HG03108 (cell line): ENCODE results near the gene CUL9.

ENCODE experiments used
- ATAC-seq: cut with Tn5 transposase; IDR thresholded peaks from one replicate; pipeline ENCODE4 v1.9.1; 2021; ENCODE audit warnings: moderate library complexity; ENCODE audit not compliant: unreplicated experiment

Gene CUL9

GRCh38 chr6:43254138-43254817, 72.3 kb downstream of the CUL9 start:
- no peak for ATAC-seq

- ATAC-seq, result no peak
These were observed 72.8 kb downstream of the CUL9 start for GRCh38 chr6:43254846-43255245.

- ATAC-seq, result no peak
These were observed 73.5 kb downstream of the CUL9 start for GRCh38 chr6:43255408-43256054.

GRCh38 chr6:43256670-43257366, 74.8 kb downstream of the CUL9 start:
- ATAC-seq, result no peak

GRCh38 chr6:43257367-43258145, 75.6 kb downstream of the CUL9 start:
- no peak for ATAC-seq

GRCh38 chr6:43258180-43258579, 76.2 kb downstream of the CUL9 start:
- no peak for ATAC-seq

GRCh38 chr6:43258807-43259686, 77.1 kb downstream of the CUL9 start:
- ATAC-seq, result no peak

GRCh38 chr6:43260791-43261190, 78.8 kb downstream of the CUL9 start:
- ATAC-seq, result no peak

- ATAC-seq, result no peak
These were observed 79.2 kb downstream of the CUL9 start for GRCh38 chr6:43261198-43261597.

GRCh38 chr6:43262000-43262779, 80.2 kb downstream of the CUL9 start:
- ATAC-seq, result no peak

- ATAC-seq, result no peak
These were observed 80.9 kb downstream of the CUL9 start for GRCh38 chr6:43262780-43263313.

- ATAC-seq, result no peak
These were observed 81.5 kb downstream of the CUL9 start for GRCh38 chr6:43263314-43264178.

- ATAC-seq, result no peak
These were observed 82.7 kb downstream of the CUL9 start for GRCh38 chr6:43264599-43265145.

- no peak for ATAC-seq
These were observed 83.6 kb downstream of the CUL9 start for GRCh38 chr6:43265564-43265963.

GRCh38 chr6:43267619-43268354, 85.8 kb downstream of the CUL9 start:
- no peak for ATAC-seq

GRCh38 chr6:43268355-43268700, 86.3 kb downstream of the CUL9 start:
- no peak for ATAC-seq

- ATAC-seq, result no peak
These were observed 86.8 kb downstream of the CUL9 start for GRCh38 chr6:43268782-43269272.
